GM23338 (cell line): ENCODE results near the gene CHST15. TPM values are rescaled to one million over a fixed set of nuclear protein-coding genes. Genes with fewer than 3 reads are reported as not detected.

Experiments
- ATAC-seq: fragments of 200-7000 bp; cut with Tn5 transposase; 3 replicates; pipeline ENCODE4 v1.9.1; 2020
- DNase-seq: peaks from one replicate; pipeline ENCODE4 v3.0.0-alpha.2; 2015; ENCODE audit warnings: low spot score
- H2AFZ ChIP-seq: fragments of 200-600 bp; sonication (generic); 2 replicates; pipeline ENCODE4 v1.8.0; 2016; ENCODE audit warnings: antibody characterized with exemption, mild to moderate bottlenecking, moderate library complexity
- H3F3A ChIP-seq: fragments of 200-600 bp; sonication (generic); replicated peaks from 2 replicates; pipeline ENCODE4 v1.8.0; 2017; ENCODE audit warnings: antibody characterized with exemption, mixed run types, low read depth
- H3K27ac ChIP-seq: fragments of 200-600 bp; sonication (generic); 2 replicates; pipeline ENCODE4 v1.6.1; 2016; ENCODE audit warnings: low read depth
- H3K27me3 ChIP-seq: fragments of 200-600 bp; sonication (generic); 2 replicates; pipeline ENCODE4 v1.8.0; 2016; ENCODE audit warnings: mild to moderate bottlenecking, mixed run types, moderate library complexity; ENCODE audit not compliant: insufficient read depth
- H3K36me3 ChIP-seq: fragments of 200-600 bp; sonication (generic); 2 replicates; pipeline ENCODE4 v1.8.0; 2016; ENCODE audit warnings: mild to moderate bottlenecking; ENCODE audit not compliant: insufficient read depth
- H3K4me1 ChIP-seq: fragments of 200-600 bp; sonication (generic); 2 replicates; pipeline ENCODE4 v1.8.0; 2016; ENCODE audit warnings: mild to moderate bottlenecking, moderate library complexity; ENCODE audit not compliant: insufficient read depth
- H3K4me2 ChIP-seq: fragments of 200-600 bp; sonication (generic); 2 replicates; pipeline ENCODE4 v1.7.1; 2017; ENCODE audit warnings: mixed run types
- H3K4me3 ChIP-seq: fragments of 200-600 bp; sonication (generic); 2 replicates; pipeline ENCODE4 v1.6.1; 2016; ENCODE audit warnings: mixed run types
- H3K79me2 ChIP-seq: fragments of 200-600 bp; sonication (generic); replicated peaks from 2 replicates; pipeline ENCODE4 v1.8.0; 2017; ENCODE audit warnings: mild to moderate bottlenecking; ENCODE audit not compliant: insufficient read depth
- H3K9me2 ChIP-seq: fragments of 200-600 bp; sonication (generic); 2 replicates; pipeline ENCODE4 v1.8.0; 2017; ENCODE audit not compliant: insufficient read depth
- H4K20me1 ChIP-seq: fragments of 200-600 bp; sonication (generic); replicated peaks from 2 replicates; pipeline ENCODE4 v1.8.0; 2017; ENCODE audit warnings: mild to moderate bottlenecking; ENCODE audit not compliant: insufficient read depth
- H3K27ac Mint-ChIP-seq: 2 replicates; pipeline ENCODE4 v1.8.0; 2020; ENCODE audit warnings: inconsistent platforms, mild to moderate bottlenecking, moderate library complexity, mixed read lengths
- H3K27me3 Mint-ChIP-seq: 3 replicates; pipeline ENCODE4 v1.8.0; 2022; ENCODE audit warnings: low read depth, mild to moderate bottlenecking, moderate library complexity, mixed read lengths, inconsistent platforms; ENCODE audit not compliant: insufficient read depth, poor library complexity
- H3K36me3 Mint-ChIP-seq: 3 replicates; pipeline ENCODE4 v1.8.0; 2021; ENCODE audit warnings: low read depth, mild to moderate bottlenecking, inconsistent platforms, moderate library complexity, mixed read lengths
- H3K4me1 Mint-ChIP-seq: 3 replicates; pipeline ENCODE4 v1.8.0; 2020; ENCODE audit warnings: mild to moderate bottlenecking, inconsistent platforms, mixed read lengths
- H3K4me3 Mint-ChIP-seq: 3 replicates; pipeline ENCODE4 v1.8.0; 2021; ENCODE audit warnings: moderate library complexity, mild to moderate bottlenecking, inconsistent platforms, mixed read lengths
- H3K9me3 Mint-ChIP-seq: 3 replicates; pipeline ENCODE4 v1.8.0; 2020; ENCODE audit warnings: moderate library complexity, mild to moderate bottlenecking, inconsistent platforms, mixed read lengths
- CREB1 ChIP-seq: fragments of 250-450 bp; sonication (Bioruptor Pico); IDR thresholded peaks from 2 replicates; pipeline ENCODE4 v1.5.0; 2020; ENCODE audit warnings: low read depth, mild to moderate bottlenecking, moderate library complexity
- EZH2 ChIP-seq: fragments of 200-600 bp; sonication (generic); IDR thresholded peaks from one replicate; pipeline ENCODE4 v1.8.0; 2017; ENCODE audit warnings: antibody characterized with exemption, mild to moderate bottlenecking, low read depth; ENCODE audit not compliant: unreplicated experiment
- JUNB ChIP-seq: IDR thresholded peaks from one replicate; pipeline ENCODE4 v1.6.1; 2016; ENCODE audit warnings: antibody characterized with exemption; ENCODE audit not compliant: unreplicated experiment
- NANOG ChIP-seq: IDR thresholded peaks from 2 replicates; pipeline ENCODE4 v1.6.1; 2016; ENCODE audit warnings: antibody characterized with exemption, borderline replicate concordance
- POLR2AphosphoS5 ChIP-seq: IDR thresholded peaks from 2 replicates; pipeline ENCODE4 v1.6.1; 2016; ENCODE audit warnings: antibody characterized with exemption, low read depth
- REST ChIP-seq: IDR thresholded peaks from one replicate; pipeline ENCODE4 v1.6.1; 2018; ENCODE audit warnings: antibody characterized with exemption; ENCODE audit not compliant: unreplicated experiment
- STAT1 ChIP-seq: IDR thresholded peaks from one replicate; pipeline ENCODE4 v1.6.1; 2016; ENCODE audit warnings: antibody characterized with exemption; ENCODE audit not compliant: unreplicated experiment
- ZNF114 ChIP-seq: fragments of 250-450 bp; sonication (Bioruptor Pico); IDR thresholded peaks from 2 replicates; pipeline ENCODE4 v1.5.0; 2020; ENCODE audit warnings: mild to moderate bottlenecking, moderate library complexity
- ZNF331 ChIP-seq: fragments of 250-450 bp; sonication (Bioruptor Pico); IDR thresholded peaks from 2 replicates; pipeline ENCODE4 v1.5.0; 2020; ENCODE audit warnings: low read depth, mild to moderate bottlenecking, moderate library complexity
- ZNF462 ChIP-seq: fragments of 250-450 bp; sonication (Bioruptor Pico); IDR thresholded peaks from 2 replicates; pipeline ENCODE4 v1.5.0; 2020; ENCODE audit warnings: mild to moderate bottlenecking, moderate library complexity
- polyA plus RNA-seq: library from polyadenylated mRNA; unstranded; fragments of >200 nt; fragmentation: Nextera tagmentation; extraction: Ambion mirVana; gene quantifications from 2 replicates; pipeline ENCODE4 v1.2.1, GENCODE V29; 2016
- total RNA-seq: library from RNA; depleted of rRNA; stranded (reverse); fragments of >200 nt; shearing (Covaris generic); gene quantifications from 2 replicates; pipeline ENCODE4 v1.2.3, GENCODE V29; 2014

The CHST15 gene
- total and polyA plus RNA-seq, 2 experiments from 2014 or later: 2.6 to 11.2 TPM

DNA sequence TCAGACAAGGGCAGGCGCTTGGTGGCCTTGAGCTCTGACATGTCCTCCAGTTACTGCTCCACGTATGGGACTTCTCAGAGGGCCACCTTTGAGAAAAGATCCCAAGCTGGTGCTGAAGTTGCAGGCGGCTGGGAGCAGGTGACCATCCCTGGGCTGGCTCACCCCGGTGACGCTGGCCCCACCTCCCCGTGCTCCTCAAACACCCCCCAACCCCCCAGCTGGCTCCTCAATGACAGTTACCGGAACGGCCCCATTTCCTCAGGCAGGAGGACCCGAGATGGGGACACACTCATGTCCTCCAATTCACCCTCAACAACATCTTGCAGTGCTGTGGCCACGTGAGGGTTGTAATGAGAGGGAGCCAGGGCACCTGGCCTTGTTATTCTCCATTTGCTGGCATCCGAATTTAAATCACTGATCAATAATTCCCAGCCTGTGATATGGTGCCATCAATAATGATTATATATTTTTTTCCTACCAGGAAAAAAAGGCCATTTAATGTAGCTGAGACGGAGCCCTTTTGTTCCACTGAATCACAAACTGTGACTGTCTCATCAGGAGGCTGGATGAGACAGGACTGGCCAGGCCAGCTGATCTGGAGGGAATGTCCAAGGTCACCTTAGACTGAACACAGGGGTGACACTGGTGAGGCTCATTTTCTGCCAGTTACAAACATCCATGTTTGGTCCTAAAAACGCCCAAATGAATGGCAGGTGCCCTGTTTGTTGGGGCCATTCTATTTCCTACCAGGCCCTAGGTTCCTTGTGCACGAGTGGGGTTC lies 64.5 kb downstream of the CHST15 start (continued):
- TF ChIP-seq REST: no peak
- TF ChIP-seq NANOG: no peak

DNA sequence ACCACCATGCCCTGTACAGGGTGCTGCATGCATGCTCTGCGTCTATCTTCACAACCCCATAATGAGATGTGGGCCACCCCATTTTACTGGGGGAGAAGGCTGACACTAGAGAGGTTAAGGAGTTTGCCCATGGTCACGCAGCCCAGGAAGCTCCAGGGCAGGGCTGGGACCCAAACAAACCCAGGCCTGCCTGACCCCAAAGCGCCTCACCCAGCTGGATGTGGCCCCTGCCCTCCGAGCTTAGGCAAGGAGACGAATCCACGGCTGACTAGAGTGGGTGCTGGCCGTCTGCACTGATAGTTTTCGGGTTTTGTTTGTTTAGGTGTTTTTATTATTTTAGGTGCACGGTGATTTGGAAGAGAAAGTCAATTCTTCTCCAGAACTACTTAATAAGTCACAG lies 65.7 kb downstream of the CHST15 start:
- no peaks in the 10 kb centered on the region; the same call in 2 of the 3 replicates for H3K36me3 Mint-ChIP-seq
- no peak for TF ChIP-seq JUNB
- no peak for TF ChIP-seq ZNF462 (CRISPR knock-in tag)
- no peak for TF ChIP-seq ZNF331 (CRISPR knock-in tag)
- TF ChIP-seq REST: no peak
- TF ChIP-seq EZH2: no peak
- no peak for TF ChIP-seq POLR2AphosphoS5
- no peak for TF ChIP-seq CREB1 (CRISPR knock-in tag)
- no peak for TF ChIP-seq STAT1
- TF ChIP-seq ZNF114 (CRISPR knock-in tag): no peak
- TF ChIP-seq NANOG: no peak

More for the DNA sequence above, 65.7 kb downstream of the CHST15 start:
- no peak overlapping the region for H3K27ac Mint-ChIP-seq
- Histone ChIP-seq H3K4me3 (no peak overlapping the region), H3F3A (no peaks in the 10 kb centered on the region), H3K27ac (no peak overlapping the region), H3K36me3 (no peaks in the 10 kb centered on the region), H3K27me3 (no peaks in the 10 kb centered on the region), H3K79me2 (no peaks in the 10 kb centered on the region), H4K20me1 (no peaks in the 10 kb centered on the region), H2AFZ (no peak overlapping the region), H3K4me2 (no peak overlapping the region), H3K4me1 (peaks cover 22% of the 10 kb centered on the region), H3K9me2 (no peaks in the 10 kb centered on the region)
- peaks cover 9% of the 10 kb centered on the region for H3K27me3 Mint-ChIP-seq
- no peaks in the 10 kb centered on the region for H3K9me3 Mint-ChIP-seq
- no peak for DNase-seq
- H3K4me1 Mint-ChIP-seq: peaks cover 41% of the 10 kb centered on the region
- no peak overlapping the region for H3K4me3 Mint-ChIP-seq
- no peak for ATAC-seq
